Sigmoid colon (tissue), 7 donors: Measurements from ENCODE around the gene PREX1. TPM values are rescaled to one million over a fixed set of nuclear protein-coding genes. Genes with fewer than 3 reads are reported as not detected.

Experiments
- DNase-seq: peaks from one replicate; pipeline ENCODE4 v3.0.0-alpha.2; 2019
- H3K27ac ChIP-seq, 4 donors: fragments of 200-600 bp; sonication (generic); one replicate each; pipeline ENCODE4 v1.5.1; 2016 to 2019; ENCODE audit warnings: mild to moderate bottlenecking in 1 of 4
- H3K27me3 ChIP-seq, 3 donors: fragments of 200-600 bp; sonication (generic); one replicate each; pipeline ENCODE4 v1.5.1; 2019; ENCODE audit warnings: mild to moderate bottlenecking in 1 of 3
- H3K36me3 ChIP-seq, 4 donors: fragments of 200-600 bp; sonication (generic); one replicate each; pipeline ENCODE4 v1.5.1; 2016 to 2019
- H3K4me1 ChIP-seq, 4 donors: fragments of 200-600 bp; sonication (generic); one replicate each; pipeline ENCODE4 v1.5.1; 2017 to 2019
- H3K4me3 ChIP-seq, 4 donors: fragments of 200-600 bp; sonication (generic); one replicate each; pipeline ENCODE4 v1.5.1; 2017 to 2019; ENCODE audit warnings: mild to moderate bottlenecking in 2 of 4, moderate library complexity in 1 of 4
- H3K9me3 ChIP-seq, 4 donors: fragments of 200-600 bp in 3 of 4; sonication (generic) in 3 of 4; one replicate each; pipeline versions ENCODE4 v1.5.1 to v1.6.1; 2013 to 2019
- CTCF ChIP-seq, 4 experiments: fragments of 450-650 bp in 3 of 4; fragments of 200-600 bp in 1 of 4; IDR thresholded peaks; one replicate each; pipeline ENCODE4 v1.5.1; 2016 to 2019; ENCODE audit warnings: antibody characterized with exemption in 4 of 4, mild to moderate bottlenecking in 3 of 4, moderate library complexity in 2 of 4
- EP300 ChIP-seq, 4 donors: sonication (generic); formaldehyde crosslinking; IDR thresholded peaks; one replicate each; pipeline ENCODE4 v1.6.1; 2017; ENCODE audit warnings: antibody characterized with exemption in 4 of 4
- POLR2A ChIP-seq, 2 donors: fragments of 450-650 bp; IDR thresholded peaks; one replicate each; pipeline ENCODE4 v1.6.1; 2016; ENCODE audit warnings: antibody characterized with exemption in 2 of 2, mild to moderate bottlenecking in 2 of 2, moderate library complexity in 2 of 2
- POLR2AphosphoS5 ChIP-seq, 4 donors: sonication (generic); formaldehyde crosslinking; IDR thresholded peaks; one replicate each; pipeline ENCODE4 v1.6.1; 2017; ENCODE audit warnings: antibody characterized with exemption in 4 of 4
- WGBS, 2 donors: extraction: QIAGEN DNeasy Blood & Tissue Kit; methylation state at CpG; one replicate each; pipeline ENCODE4 v1.1.7; 2013; 5-methylcytosine and 5-hydroxymethylcytosine counted together
- intact Hi-C: fragments of 100-400 bp; cut with DNase I; formaldehyde crosslinking; loops from one replicate; pipeline ENCODE4 v1.15.1; 2023
- polyA plus RNA-seq, 3 donors: library from polyadenylated mRNA; stranded (reverse); fragments of 200-250 nt; gene quantifications; one replicate each; pipeline ENCODE4 v1.2.3, GENCODE V29; 2013
- total RNA-seq, 4 donors: library from RNA; depleted of rRNA; stranded (reverse); fragments of >200 nt; gene quantifications; one replicate each; pipeline ENCODE4 v1.1.0, GENCODE V29; 2016
- donor health status: healthy with polysubstance abuse.
- donor health status: Bipolar disorder and iron deficiency.
- donor health status: healthy.

PREX1 gene
- total and polyA plus RNA-seq, 7 donors: 5.4 to 22.9 (median 15.5) TPM

- peaks cover 0 to 8% (median 0%) of the 10 kb centered on the region in 3 donors for H3K27me3 ChIP-seq
- intact Hi-C loops: no loop called here
These were observed 6.5 kb upstream of the PREX1 start for GRCh38 chr20:48834278-48834677.

GRCh38 chr20:48832405-48832730, 4.6 kb upstream of the PREX1 start:
- peaks cover 0 to 20% (median 15%) of the 10 kb centered on the region in 4 donors for H3K4me1 ChIP-seq
- intact Hi-C loops: no loop called here
- no peak overlapping the region for H3K4me3 ChIP-seq
- H3K36me3 ChIP-seq: no peaks in the 10 kb centered on the region
- H3K9me3 ChIP-seq: no peaks in the 10 kb centered on the region
- WGBS, 2 donors: 40 to 62% methylated on average over 3 of the region's 3 CpGs
- H3K27ac ChIP-seq: peak overlapping the region in 3 of 4 donors; percentile 9 to 37 (median 17)
- TF ChIP-seq CTCF (IDR thresholded peaks at IDR 0.05) (no peak), POLR2A (IDR thresholded peaks at IDR 0.05) (no peak), POLR2AphosphoS5 (IDR thresholded peaks at IDR 0.05) (no peak), EP300 (IDR thresholded peaks at IDR 0.05) (no peak)
- H3K27me3 ChIP-seq: peaks cover 0 to 21% (median 9%) of the 10 kb centered on the region in 3 donors
- no peak for DNase-seq

More at GRCh38 chr20:48834278-48834677, 6.5 kb upstream of the PREX1 start:
- H3K4me1 ChIP-seq: peaks cover 0 to 15% (median 11%) of the 10 kb centered on the region in 4 donors
- WGBS, 2 donors: 17 to 54% methylated on average over 2 of the region's 2 CpGs
- no peak overlapping the region for H3K27ac ChIP-seq
- H3K4me3 ChIP-seq: no peak overlapping the region
- TF ChIP-seq POLR2AphosphoS5 (IDR thresholded peaks at IDR 0.05): no peak
- no peak for TF ChIP-seq POLR2A (IDR thresholded peaks at IDR 0.05)
- TF ChIP-seq EP300 (IDR thresholded peaks at IDR 0.05): no peak
- TF ChIP-seq CTCF (IDR thresholded peaks at IDR 0.05): no peak
- H3K9me3 ChIP-seq: no peaks in the 10 kb centered on the region
- no peaks in the 10 kb centered on the region for H3K36me3 ChIP-seq
- no peak for DNase-seq

- TF ChIP-seq POLR2A (IDR thresholded peaks at IDR 0.05) (no peak), POLR2AphosphoS5 (IDR thresholded peaks at IDR 0.05) (peak in 1 of 4 donors; percentile 30), EP300 (IDR thresholded peaks at IDR 0.05) (no peak)
- Histone ChIP-seq H3K4me3 (no peak overlapping the region), H3K4me1 (peaks cover 0 to 24% (median 17%) of the 10 kb centered on the region in 4 donors), H3K36me3 (no peaks in the 10 kb centered on the region), H3K27me3 (peaks cover 0 to 26% (median 14%) of the 10 kb centered on the region in 3 donors), H3K27ac (peak overlapping the region; percentile 9 to 46 (median 27)), H3K9me3 (no peaks in the 10 kb centered on the region)
- DNase-seq: peak; percentile 75
- intact Hi-C loops: no loop called here
- WGBS, 2 donors: 30 to 31% methylated on average over 7 of the region's 7 CpGs
These were observed 4.1 kb upstream of the PREX1 start for GRCh38 chr20:48831718-48832404.

- peaks cover 0 to 24% (median 17%) of the 10 kb centered on the region in 4 donors for H3K4me1 ChIP-seq
- no peak overlapping the region for H3K4me3 ChIP-seq
- DNase-seq: no peak
- peak overlapping the region in 1 of 4 donors; percentile 37 for H3K27ac ChIP-seq
- intact Hi-C loops: no loop called here
- peaks cover 0 to 36% (median 21%) of the 10 kb centered on the region in 3 donors for H3K27me3 ChIP-seq
- H3K9me3 ChIP-seq: no peaks in the 10 kb centered on the region
- no peaks in the 10 kb centered on the region for H3K36me3 ChIP-seq
- TF ChIP-seq POLR2AphosphoS5 (IDR thresholded peaks at IDR 0.05): no peak
- TF ChIP-seq POLR2A (IDR thresholded peaks at IDR 0.05): no peak
- TF ChIP-seq CTCF (IDR thresholded peaks at IDR 0.05): no peak
- no peak for TF ChIP-seq EP300 (IDR thresholded peaks at IDR 0.05)
- 95 to 97% methylated on average over 3 of the region's 3 CpGs for WGBS, 2 donors
These were observed 3.1 kb upstream of the PREX1 start for GRCh38 chr20:48830826-48831318.

GRCh38 chr20:48829940-48830339, 2.1 kb upstream of the PREX1 start:
- 94 to 95% methylated on average over 4 of the region's 4 CpGs for WGBS, 2 donors
- intact Hi-C loops: loop anchor here (10.0 kb wide), 2 partner anchors 75 to 105 kb away; no protein-coding TSS in a partner anchor
- peaks cover 0 to 24% (median 17%) of the 10 kb centered on the region in 4 donors for H3K4me1 ChIP-seq

More at GRCh38 chr20:48829940-48830339, 2.1 kb upstream of the PREX1 start:
- no peaks in the 10 kb centered on the region for H3K9me3 ChIP-seq
- H3K36me3 ChIP-seq: no peaks in the 10 kb centered on the region
- H3K27me3 ChIP-seq: peaks cover 0 to 32% (median 21%) of the 10 kb centered on the region in 3 donors
- no peak for TF ChIP-seq POLR2AphosphoS5 (IDR thresholded peaks at IDR 0.05)
- TF ChIP-seq POLR2A (IDR thresholded peaks at IDR 0.05): no peak
- TF ChIP-seq EP300 (IDR thresholded peaks at IDR 0.05): no peak
- DNase-seq: no peak
- H3K27ac ChIP-seq: no peak overlapping the region
- no peak overlapping the region for H3K4me3 ChIP-seq
